ENCODE data around the gene FNIP1. TPM values are rescaled to one million over a fixed set of nuclear protein-coding genes. Genes with fewer than 3 reads are reported as not detected.
"Not testable (repeated sequence)": the region's sequence is repeated elsewhere in the genome, so short reads cannot be mapped to it uniquely, and the experiment has no call there.

Gene FNIP1
- total RNA-seq, 1 experiment from 2014 or later, result 14.9 TPM

DNA sequence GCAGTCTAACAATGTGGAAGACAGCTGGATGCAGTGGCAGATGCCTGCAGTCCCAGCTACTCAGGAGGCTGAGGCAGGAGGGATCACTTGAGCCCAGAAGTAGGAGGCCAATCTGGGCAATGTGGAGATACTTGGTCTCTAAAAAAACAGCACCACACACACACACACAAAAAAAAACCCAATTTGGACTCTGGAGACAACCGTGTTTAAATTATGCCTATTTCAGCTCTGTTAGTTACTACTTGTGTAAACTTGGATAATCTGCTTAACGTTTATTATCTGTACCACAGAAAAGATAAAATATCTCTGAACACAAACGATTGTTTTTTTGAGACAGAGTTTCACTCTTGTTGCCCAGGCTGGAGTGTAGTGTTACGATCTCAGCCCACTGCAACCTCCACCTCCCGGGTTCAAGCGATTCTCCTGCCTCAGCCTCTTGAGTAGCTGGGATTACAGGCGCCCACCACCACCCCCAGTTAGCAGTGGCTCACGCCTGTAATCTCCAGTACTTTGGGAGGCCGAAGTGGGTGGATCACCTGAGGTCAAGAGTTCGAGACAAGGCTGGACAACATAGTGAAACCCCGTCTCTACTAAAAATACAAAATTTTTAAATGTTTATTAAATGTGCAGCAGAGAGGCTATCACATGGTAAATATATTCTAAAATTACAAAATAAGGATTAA, 179.5 kb downstream of the FNIP1 start:
- peaks cover 3% of the 10 kb centered on the region for H3K36me3 ChIP-seq
- no peaks in the 10 kb centered on the region for H3K9me3 ChIP-seq
- H3K4me3 ChIP-seq, result no peak overlapping the region
- no peaks in the 10 kb centered on the region for H3K27me3 ChIP-seq
- no peak for DNase-seq

GRCh38 chr5:131615957-131616356, 180.9 kb downstream of the FNIP1 start:
- H3K9me3 ChIP-seq, result no peaks in the 10 kb centered on the region
- H3K4me3 ChIP-seq, result no peak overlapping the region
- H3K27me3 ChIP-seq, result no peaks in the 10 kb centered on the region
- DNase-seq, result no peak
- no peaks in the 10 kb centered on the region for H3K36me3 ChIP-seq

- peaks cover 7% of the 10 kb centered on the region; the same call in 1 of the 2 replicates for H3K36me3 ChIP-seq
- no peaks in the 10 kb centered on the region for H3K27me3 ChIP-seq
- no peak for DNase-seq
Measured at GRCh38 chr5:131613423-131613822, 183.4 kb downstream of the FNIP1 start.

GRCh38 chr5:131611064-131611381, 185.8 kb downstream of the FNIP1 start:
- H3K4me3 ChIP-seq, result no peak overlapping the region
- DNase-seq, result no peak
- H3K36me3 ChIP-seq, result peaks cover 7% of the 10 kb centered on the region; the same call in 1 of the 2 replicates
- H3K9me3 ChIP-seq, result no peaks in the 10 kb centered on the region
- H3K27me3 ChIP-seq, result no peaks in the 10 kb centered on the region

More at GRCh38 chr5:131613423-131613822, 183.4 kb downstream of the FNIP1 start:
- no peak overlapping the region for H3K4me3 ChIP-seq
- no peaks in the 10 kb centered on the region for H3K9me3 ChIP-seq

DNA sequence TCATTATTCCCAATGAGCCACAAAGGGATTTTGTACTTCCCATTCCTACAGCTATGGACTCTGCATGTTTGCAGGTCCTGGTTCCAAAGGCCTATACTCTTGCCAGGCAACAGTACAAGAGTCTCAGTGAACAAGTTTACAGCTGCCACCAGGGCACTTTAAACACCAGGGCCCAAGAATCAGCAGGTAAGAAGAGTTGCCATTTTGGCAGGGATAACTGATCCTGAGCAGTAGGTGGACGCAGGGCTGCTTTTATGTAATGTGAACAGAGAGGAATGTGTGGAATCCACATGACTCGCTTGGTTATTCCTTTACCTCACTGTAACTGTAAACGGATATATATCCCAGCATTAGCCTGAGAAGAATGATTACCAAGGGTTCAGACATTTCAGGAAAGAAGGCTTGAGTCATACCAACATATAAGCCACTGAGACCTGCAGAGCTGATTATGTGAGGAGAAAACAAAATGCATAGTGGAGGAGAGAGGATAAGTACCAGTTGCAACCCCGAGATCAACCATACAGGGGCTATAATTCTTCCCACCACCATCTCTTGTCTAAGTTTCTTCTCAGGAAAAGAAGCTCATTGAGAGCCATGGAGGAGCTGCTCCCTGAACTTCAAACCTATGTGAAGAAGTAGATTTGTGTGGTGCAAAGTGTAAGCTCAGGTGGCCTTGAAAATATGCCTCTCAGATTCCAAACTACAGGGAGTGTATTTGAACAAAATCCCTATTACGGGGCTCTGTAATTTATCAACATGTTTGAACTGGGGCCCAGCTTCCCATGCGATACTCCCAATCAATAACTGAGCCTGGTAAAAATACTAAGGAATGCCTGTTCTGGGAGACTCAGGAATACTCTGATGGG, 186.4 kb downstream of the FNIP1 start:
- peak; percentile 53 for DNase-seq
- H3K4me3 ChIP-seq, result no peak overlapping the region
- H3K27me3 ChIP-seq, result no peaks in the 10 kb centered on the region
- H3K36me3 ChIP-seq, result peaks cover 7% of the 10 kb centered on the region; the same call in 1 of the 2 replicates
- H3K9me3 ChIP-seq, result no peaks in the 10 kb centered on the region

- Histone ChIP-seq H3K36me3 (peaks cover 7% of the 10 kb centered on the region; the same call in 1 of the 2 replicates), H3K9me3 (no peaks in the 10 kb centered on the region), H3K27me3 (no peaks in the 10 kb centered on the region), H3K4me3 (no peak overlapping the region)
- DNase-seq, result no peak
Measured at GRCh38 chr5:131609774-131610173, 187.0 kb downstream of the FNIP1 start.

DNA sequence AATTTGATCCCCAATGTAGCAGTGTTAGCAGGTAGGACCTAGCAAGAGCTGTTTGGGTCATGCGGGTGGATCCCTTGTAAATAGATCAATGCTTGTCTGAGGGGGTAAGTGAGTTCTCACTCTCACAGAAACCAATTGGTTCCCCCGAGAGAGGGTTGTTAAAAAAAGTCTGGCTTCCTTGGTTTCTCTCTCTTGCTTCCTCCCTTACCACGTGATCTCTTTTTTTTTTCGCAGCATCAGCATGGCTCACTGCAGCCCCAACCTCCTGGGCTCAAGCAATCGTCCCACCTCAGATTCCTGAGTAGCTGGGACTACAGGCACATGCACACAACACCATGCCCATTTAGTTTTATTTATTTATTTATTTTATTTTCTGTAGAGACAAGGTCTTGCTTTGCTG, 188.2 kb downstream of the FNIP1 start:
- H3K27me3 ChIP-seq, result no peaks in the 10 kb centered on the region
- H3K9me3 ChIP-seq, result no peaks in the 10 kb centered on the region
- peaks cover 13% of the 10 kb centered on the region; the same call in 1 of the 2 replicates for H3K36me3 ChIP-seq
- no peak overlapping the region for H3K4me3 ChIP-seq
- no peak for DNase-seq

- H3K4me3 ChIP-seq, result no peak overlapping the region
- peaks cover 13% of the 10 kb centered on the region; the same call in 1 of the 2 replicates for H3K36me3 ChIP-seq
- no peak for DNase-seq
- H3K9me3 ChIP-seq, result no peaks in the 10 kb centered on the region
- no peaks in the 10 kb centered on the region for H3K27me3 ChIP-seq
Measured at GRCh38 chr5:131607903-131608540, 188.8 kb downstream of the FNIP1 start.

- no peaks in the 10 kb centered on the region for H3K27me3 ChIP-seq
- no peak overlapping the region for H3K4me3 ChIP-seq
- H3K9me3 ChIP-seq, result no peaks in the 10 kb centered on the region
- no peak for DNase-seq
- H3K36me3 ChIP-seq, result peaks cover 13% of the 10 kb centered on the region
Measured at GRCh38 chr5:131607418-131607817, 189.4 kb downstream of the FNIP1 start.

DNA sequence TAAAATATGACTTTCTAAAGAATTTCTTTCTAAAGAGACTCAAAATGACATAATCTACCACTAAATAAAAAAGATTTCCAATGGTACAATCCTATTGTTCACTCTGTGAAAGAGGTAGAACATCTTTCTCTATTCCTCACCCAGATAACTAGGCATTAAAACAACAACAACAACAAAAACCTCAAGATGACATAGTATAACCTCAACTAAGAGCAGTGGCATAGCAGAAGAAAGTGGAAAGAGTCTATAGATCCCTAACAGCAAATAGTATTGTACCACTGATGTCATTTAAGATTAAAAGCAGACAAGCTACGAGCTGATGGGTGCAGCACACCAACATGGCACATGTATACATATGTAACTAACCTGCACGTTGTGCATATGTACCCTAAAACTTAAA, 191.7 kb downstream of the FNIP1 start:
- Histone ChIP-seq H3K27me3 (no peaks in the 10 kb centered on the region), H3K36me3 (peaks cover 15% of the 10 kb centered on the region), H3K9me3 (no peaks in the 10 kb centered on the region), H3K4me3 (no peak overlapping the region)
- DNase-seq, result no peak

GRCh38 chr5:131595088-131596033, 201.5 kb downstream of the FNIP1 start:
- Histone ChIP-seq H3K36me3 (peaks cover 23% of the 10 kb centered on the region), H3K27me3 (no peaks in the 10 kb centered on the region), H3K9me3 (peaks cover 5% of the 10 kb centered on the region; the same call in 1 of the 2 replicates), H3K4me3 (no peak overlapping the region)
- no peak for DNase-seq

DNA sequence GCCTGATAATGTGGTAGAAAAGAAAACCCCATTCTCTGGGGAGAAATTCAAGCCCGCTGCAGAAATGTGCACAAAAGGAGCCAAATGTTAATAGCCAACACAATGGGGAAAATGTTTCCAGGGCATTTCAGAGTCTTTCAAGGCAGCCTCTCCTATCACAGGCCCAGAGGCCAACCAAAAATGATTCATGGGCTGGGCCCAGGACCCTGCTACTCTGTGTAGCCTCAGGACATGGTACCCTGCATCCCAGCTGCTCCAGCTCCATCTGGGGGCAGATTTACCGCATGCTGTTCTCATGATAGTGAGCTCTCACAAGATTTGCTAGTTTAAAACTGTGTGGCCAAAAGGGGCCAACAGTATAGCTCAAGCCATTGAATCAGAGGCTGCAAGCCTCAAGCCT, 202.9 kb downstream of the FNIP1 start:
- peaks cover 23% of the 10 kb centered on the region for H3K36me3 ChIP-seq
- H3K4me3 ChIP-seq, result no peak overlapping the region
- H3K9me3 ChIP-seq, result peaks cover 5% of the 10 kb centered on the region; the same call in 1 of the 2 replicates
- H3K27me3 ChIP-seq, result no peaks in the 10 kb centered on the region
- no peak for DNase-seq

DNA sequence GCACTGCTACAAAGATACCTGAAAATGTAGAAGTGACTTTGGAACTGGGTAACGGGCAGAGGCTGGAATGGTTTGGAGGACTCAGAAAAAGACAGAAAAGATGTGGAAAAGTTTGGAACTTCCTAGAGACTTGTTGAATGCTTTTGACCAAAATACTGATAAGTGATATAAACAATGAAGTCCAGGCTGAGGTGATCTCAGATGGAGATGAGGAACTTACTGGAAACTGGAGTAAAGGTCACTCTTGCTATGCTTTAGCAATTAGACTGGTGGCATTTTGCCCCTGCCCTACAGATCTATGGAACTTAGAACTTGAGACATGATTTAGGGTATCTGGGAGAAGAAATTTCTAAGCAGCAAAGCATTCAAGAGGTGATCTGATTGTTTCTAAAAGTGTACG, 203.4 kb downstream of the FNIP1 start:
- DNase-seq, result not testable (repeated sequence)

More for the DNA sequence above, 203.4 kb downstream of the FNIP1 start:
- H3K36me3 ChIP-seq, result peaks cover 21% of the 10 kb centered on the region
- not testable (repeated sequence) for H3K4me3 ChIP-seq, H3K9me3 ChIP-seq, H3K27me3 ChIP-seq
